ENCODE results near the gene PTPRD.

DNA sequence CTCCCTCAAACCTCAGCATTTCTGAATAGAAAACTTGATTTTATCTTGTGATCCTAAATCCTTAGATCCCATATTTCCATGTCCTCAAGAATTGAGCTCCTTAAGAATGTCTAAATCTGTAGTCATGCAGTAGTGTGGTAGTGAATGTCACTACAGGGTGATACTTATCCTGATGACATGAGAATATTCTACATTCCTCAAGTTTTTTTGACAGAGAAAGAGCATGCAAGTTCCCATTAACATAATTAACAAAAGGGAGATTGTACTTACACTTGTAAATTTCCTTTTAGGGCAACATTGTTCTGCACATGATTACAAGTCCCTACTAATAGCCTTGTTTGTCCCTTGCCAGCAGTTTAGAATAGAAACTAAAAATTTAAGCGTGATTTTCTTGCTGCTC, 352.3 kb downstream of the PTPRD start:
- TF ChIP-seq, protein P1, sequence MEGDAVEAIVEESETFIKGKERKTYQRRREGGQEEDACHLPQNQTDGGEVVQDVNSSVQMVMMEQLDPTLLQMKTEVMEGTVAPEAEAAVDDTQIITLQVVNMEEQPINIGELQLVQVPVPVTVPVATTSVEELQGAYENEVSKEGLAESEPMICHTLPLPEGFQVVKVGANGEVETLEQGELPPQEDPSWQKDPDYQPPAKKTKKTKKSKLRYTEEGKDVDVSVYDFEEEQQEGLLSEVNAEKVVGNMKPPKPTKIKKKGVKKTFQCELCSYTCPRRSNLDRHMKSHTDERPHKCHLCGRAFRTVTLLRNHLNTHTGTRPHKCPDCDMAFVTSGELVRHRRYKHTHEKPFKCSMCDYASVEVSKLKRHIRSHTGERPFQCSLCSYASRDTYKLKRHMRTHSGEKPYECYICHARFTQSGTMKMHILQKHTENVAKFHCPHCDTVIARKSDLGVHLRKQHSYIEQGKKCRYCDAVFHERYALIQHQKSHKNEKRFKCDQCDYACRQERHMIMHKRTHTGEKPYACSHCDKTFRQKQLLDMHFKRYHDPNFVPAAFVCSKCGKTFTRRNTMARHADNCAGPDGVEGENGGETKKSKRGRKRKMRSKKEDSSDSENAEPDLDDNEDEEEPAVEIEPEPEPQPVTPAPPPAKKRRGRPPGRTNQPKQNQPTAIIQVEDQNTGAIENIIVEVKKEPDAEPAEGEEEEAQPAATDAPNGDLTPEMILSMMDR (IDR thresholded peaks at IDR 0.05), result no peak
- TF ChIP-seq POLR2A (IDR thresholded peaks at IDR 0.05), result no peak
